Measurements from ENCODE around the gene CBX8.

The CBX8 gene

GRCh38 chr17:79745641-79746105 is 51.2 kb downstream of the CBX8 start:
- Histone ChIP-seq H3K4me3 (no peak overlapping the region), H3K27ac (no peak overlapping the region)

- H3K4me3 ChIP-seq: no peak overlapping the region
- no peak overlapping the region for H3K27ac ChIP-seq
Measured at GRCh38 chr17:79743614-79744013, 53.3 kb downstream of the CBX8 start.

- Histone ChIP-seq H3K4me3 (no peak overlapping the region), H3K27ac (no peak overlapping the region)
Measured at GRCh38 chr17:79742951-79743476, 53.9 kb downstream of the CBX8 start.

GRCh38 chr17:79742589-79742918 is 54.3 kb downstream of the CBX8 start:
- H3K4me3 ChIP-seq: no peak overlapping the region
- no peak overlapping the region for H3K27ac ChIP-seq
